ENCODE results near the gene CDH10.

The CDH10 gene

DNA sequence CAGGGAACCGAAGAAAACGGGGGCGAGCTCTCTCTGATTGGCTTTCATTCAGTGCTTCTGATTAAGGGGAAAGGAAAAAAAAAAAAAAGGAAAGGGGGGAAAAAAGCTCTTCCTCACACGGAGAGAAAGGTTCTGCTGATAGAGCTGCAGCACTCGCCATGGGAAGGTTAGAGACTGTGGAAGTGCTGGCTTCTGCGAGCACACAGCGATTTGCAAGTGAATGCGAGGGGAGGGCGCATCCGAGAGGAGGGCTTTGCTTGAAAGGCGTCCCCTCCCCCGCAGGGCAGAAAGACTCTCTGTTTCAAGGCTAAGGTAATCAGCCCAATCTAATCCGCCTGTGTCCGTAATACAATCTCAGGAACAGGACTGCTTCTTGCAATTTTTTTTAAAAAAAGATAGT, at the start of gene CDH10:
Gene CDH10, minus strand, starts transcription at position 218 of the 400 bp plus-strand sequence. CDS start 51,488 bp downstream, outside the sequence.
- DNase-seq = no peak

DNA sequence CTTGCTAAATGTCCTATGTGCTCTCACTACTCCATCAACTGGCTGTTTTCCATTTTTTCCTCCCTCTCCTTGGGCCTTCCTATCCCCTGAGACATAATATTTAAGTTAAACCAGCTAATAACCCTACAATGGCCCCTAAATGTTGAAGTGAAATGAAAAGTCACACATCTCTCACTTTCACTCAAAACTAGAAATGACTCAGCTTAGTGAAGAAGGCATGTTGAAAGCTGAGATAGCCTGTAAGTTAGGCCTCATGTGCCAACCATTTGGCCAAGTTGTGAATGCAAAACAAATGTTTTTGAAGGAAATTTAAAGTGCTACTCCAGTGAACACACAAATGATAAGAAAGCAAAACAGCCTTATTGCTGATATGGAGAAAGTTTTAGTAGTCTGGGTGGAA, 48.8 kb upstream of the CDH10 start:
- DNase-seq = no peak

DNA sequence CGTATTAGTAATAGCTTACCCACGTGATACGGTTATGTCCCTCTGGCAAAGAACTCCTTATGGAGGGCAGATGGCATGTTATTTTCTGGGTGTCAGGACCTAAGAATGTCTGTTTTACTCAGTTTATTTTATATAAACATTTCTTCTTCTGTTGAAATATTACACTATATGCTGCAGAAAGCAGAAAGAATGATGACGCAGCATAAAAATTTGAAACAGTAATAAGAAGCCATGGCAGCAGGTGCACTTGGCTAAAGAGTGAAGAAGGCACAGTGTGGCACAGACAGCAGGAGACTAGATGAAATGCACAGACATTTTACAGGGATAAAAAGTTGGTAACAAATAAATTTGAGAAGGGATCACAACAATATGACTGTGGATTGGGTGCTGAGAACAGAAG, 46.3 kb upstream of the CDH10 start:
- no peak for DNase-seq

DNA sequence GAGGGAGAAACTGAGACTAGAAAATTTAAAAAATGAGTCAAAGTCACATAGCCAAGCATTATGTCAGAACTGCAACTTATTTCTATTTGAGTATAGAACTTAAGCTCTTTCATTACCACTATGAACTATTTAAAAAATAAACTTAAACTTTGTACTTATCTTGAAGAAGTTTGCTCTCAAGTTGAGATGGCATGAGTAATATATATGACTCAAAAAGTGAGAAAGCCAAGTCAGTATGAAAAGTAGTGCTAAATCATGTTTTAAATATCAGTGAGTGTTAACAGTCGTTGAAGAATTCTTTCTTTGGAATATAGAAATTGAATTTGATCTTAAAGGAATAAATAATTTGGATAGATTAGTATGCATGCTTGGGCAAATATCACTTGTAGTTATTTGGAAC, 36.3 kb upstream of the CDH10 start:
- no peak for DNase-seq

- no peak for DNase-seq
These were observed 23.3 kb upstream of the CDH10 start for GRCh38 chr5:24668050-24668449.

- no peak for DNase-seq
These were observed 4.8 kb upstream of the CDH10 start for GRCh38 chr5:24649531-24649930.

GRCh38 chr5:24646915-24647314, 2.1 kb upstream of the CDH10 start:
- no peak for DNase-seq

GRCh38 chr5:24645483-24645882, 705 bp upstream of the CDH10 start:
- no peak for DNase-seq

DNA sequence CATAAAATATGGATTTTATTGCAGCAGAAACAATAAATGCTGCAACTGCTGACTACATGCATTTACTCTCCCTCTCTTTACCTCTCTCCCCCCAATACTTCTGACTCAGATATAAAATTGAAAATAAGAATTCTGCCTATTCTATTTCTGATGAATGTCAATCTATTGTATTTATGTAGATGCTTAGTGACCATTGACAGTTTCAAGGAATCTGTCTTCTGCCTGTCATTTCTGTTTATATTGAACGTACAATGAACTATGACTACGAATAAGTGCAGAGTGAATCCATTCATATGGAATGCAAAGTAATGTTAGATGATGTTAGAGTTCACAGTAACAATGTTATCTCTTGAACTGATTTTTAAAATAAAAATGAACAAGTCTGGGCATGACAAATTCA, 898 bp downstream of the CDH10 start:
- DNase-seq = no peak

GRCh38 chr5:24643156-24643555, 1.6 kb downstream of the CDH10 start:
- no peak for DNase-seq

DNA sequence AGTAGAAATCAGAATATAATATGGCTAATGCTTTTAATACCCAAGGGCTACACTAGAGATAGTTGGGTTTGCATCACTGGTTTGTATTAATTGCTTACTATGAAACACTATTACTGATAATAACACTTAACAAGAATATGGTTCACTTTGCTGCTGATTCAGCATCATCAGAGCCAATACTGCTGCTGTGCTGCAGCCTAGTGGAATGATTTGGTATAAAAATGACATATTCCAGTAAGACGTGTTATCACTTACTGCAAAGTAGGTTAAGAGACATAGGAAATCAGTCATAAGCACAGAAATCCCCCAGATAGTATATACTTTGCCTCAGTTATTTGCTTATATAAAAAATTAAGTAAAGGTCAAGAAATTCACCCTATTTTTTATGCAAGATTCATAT, 2.8 kb downstream of the CDH10 start:
- DNase-seq = no peak

DNA sequence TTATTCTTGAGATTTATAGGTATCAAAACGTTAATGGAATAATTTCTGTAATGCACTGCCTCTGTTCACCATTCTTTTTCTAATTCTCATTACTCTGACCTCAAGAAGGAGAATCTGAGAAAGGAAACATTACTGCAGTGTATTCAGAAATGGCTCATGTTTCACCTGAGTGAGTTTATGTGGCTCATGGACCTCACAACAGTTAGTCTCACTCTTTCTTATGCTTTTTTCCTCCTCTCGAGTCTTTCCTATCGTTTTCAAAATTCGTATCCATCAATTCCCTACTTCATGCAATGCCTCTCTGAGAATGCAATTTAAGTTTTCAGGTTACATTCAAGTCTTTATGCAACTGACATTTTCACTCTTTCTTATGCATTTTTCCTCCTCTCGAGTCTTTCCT, 9.6 kb downstream of the CDH10 start:
- no peak for DNase-seq

GRCh38 chr5:24633715-24634325, 11.0 kb downstream of the CDH10 start:
- DNase-seq = no peak

- no peak for DNase-seq
These were observed 12.4 kb downstream of the CDH10 start for GRCh38 chr5:24632353-24632752.

GRCh38 chr5:24630918-24631317, 13.9 kb downstream of the CDH10 start:
- DNase-seq = no peak

GRCh38 chr5:24629798-24630197, 15.0 kb downstream of the CDH10 start:
- DNase-seq = no peak

DNA sequence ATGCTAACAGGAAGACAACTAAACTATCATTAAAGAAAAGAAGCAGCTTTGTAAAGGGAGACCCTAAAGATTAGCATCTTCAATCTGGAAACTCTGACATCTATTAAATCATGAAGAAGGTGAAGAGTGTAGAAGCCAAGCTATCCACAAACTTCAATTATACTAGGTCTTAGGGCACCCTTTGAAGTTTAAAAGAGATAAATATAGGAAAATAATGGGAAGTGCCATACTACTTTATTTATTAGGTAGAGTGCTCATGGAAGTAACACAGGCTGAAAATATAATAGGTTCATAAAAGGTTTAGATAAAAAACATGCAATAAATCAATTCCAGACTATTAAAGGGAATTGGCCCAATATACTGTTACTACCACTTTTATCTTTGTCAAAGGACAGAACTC, 19.9 kb downstream of the CDH10 start:
- no peak for DNase-seq

DNA sequence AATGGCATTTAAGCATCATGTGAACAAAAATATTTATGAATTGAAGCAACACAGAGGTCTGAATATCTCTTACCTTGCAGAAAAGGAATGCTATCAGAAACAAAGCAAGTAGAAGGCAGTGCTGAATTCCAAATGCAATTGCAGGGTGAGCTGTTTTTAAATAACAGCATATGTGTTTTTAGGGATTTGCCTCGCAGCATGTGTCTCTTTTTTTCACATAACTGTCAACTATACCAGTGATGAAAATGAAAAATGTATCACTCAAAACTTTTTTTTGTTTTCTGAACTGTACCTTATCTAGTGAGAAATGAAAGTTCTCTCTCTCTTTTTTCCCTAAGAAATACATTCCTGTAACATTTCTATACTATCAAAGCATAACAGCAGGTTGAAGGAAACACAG, 21.2 kb downstream of the CDH10 start:
- DNase-seq = no peak

DNA sequence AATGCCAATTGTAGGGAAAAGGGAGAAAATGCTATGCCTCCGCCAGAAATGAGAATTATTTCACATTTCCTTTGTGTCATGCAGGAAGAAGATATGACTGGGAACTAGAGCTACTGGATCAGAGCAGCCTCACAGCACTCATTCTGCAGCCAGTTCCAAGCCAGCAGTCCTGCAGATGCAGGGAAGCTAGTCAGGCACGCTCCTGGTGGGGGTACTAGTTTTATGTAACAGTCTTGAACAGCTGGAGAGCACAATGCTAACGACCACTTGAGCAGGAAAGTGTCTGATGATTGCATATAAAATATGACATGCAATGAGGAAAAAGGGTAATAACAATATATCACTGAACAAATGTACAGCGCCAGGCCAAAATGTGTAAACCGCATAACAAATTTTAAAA, 21.7 kb downstream of the CDH10 start:
- no peak for DNase-seq

- DNase-seq = no peak
These were observed 23.0 kb downstream of the CDH10 start for GRCh38 chr5:24621792-24622191.

GRCh38 chr5:24616566-24616965, 28.2 kb downstream of the CDH10 start:
- DNase-seq = no peak

GRCh38 chr5:24615159-24615558, 29.6 kb downstream of the CDH10 start:
- DNase-seq = no peak

DNA sequence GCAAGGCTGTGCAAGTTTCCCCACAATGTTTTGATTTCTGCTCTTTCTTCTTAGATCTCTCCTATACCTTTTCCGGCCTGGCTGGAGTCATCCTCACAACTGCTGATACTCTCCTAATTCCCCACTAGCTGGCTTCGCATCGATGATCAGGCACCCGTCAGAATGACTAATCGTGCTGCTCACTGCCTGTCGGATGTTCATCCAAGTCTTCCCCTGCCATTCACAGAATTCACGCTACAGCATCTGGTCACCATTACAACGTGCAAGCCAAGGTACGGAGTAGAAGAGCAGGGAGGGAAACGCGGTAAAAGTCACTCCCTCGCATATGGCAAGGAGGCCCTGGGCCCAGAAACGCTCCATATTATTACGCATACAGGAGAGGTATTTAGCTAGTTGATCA, 35.1 kb downstream of the CDH10 start:
- no peak for DNase-seq

- DNase-seq = no peak
These were observed 37.8 kb downstream of the CDH10 start for GRCh38 chr5:24606971-24607370.

DNA sequence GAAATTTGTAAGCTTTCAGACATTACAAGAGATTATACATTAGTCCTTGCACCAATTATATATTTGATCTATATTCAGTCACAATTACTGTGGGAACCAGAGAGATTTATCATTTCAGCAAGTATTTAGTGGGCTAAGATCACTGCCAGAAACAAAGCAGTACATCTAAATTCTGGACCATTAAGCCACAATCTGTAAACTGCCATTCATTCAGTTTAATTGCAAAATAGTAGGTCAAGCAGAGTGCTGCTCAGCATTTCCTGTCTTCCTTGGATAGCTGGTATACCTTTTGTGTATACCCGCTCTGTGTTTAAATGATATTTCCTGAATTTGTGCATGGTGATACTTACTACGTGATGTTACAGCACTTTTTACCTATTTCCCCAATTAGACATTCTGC, 42.6 kb downstream of the CDH10 start:
- DNase-seq = no peak

DNA sequence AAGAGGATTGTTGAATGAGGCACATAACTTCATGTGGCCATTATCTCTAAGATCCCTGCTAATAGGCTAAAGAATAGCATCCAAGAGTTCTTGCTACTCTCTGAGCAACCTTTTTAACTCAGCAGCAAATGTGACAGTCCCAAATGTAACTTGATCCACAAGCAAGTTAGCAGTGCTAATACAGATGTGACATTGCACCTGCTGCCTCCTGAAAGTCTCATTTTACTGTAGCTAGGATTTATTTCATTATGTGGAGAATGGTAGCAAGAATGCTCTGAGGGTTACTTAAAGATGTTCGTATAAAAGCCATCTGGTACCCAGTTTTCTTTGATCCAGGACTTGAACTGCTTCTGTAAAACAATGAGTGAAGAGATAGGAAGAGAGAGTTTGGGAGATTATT, 45.8 kb downstream of the CDH10 start:
- no peak for DNase-seq
